GM23248 (cell line): Measurements from ENCODE around the gene BLTP1.

Experiments
- EZH2 ChIP-seq: fragments of 200-600 bp; sonication (generic); IDR thresholded peaks from 2 replicates; pipeline ENCODE4 v1.6.1; 2018; ENCODE audit warnings: antibody characterized with exemption, mild to moderate bottlenecking; ENCODE audit not compliant: insufficient read depth, poor library complexity, severe bottlenecking
- EZH2phosphoT487 ChIP-seq: fragments of 200-600 bp; sonication (generic); IDR thresholded peaks from 2 replicates; pipeline ENCODE4 v1.6.1; 2018; ENCODE audit warnings: antibody characterized with exemption, moderate library complexity, mild to moderate bottlenecking, low read depth; ENCODE audit not compliant: insufficient read depth

DNA sequence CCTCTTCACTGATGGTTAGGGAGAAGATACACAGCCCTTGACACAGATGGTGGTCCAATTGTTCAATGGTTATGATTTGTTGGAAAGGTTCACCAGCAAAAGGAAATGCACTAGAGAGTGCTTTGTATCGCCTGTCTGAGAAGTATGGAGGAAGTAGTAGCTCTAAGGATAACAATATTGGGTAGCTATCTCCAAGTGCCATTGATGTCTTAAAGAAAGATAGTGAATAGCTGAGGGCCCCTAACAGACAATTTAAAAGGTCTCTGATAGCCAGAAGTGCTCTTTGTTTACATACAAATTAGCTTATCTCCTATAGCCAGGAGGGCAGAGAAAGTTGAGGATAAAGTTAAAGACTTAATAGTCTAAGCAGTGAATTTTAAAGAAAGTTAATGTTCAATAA is 33.9 kb upstream of the BLTP1 start:
- TF ChIP-seq EZH2 (no peak), EZH2phosphoT487 (no peak)
